ENCODE measurements around the gene THSD7B. TPM values are rescaled to one million over a fixed set of nuclear protein-coding genes. Genes with fewer than 3 reads are reported as not detected.

Gene THSD7B
- total and polyA plus RNA-seq, 10 donors, result 0.02 to 0.17 (median 0.09) TPM; not detected in 7

DNA sequence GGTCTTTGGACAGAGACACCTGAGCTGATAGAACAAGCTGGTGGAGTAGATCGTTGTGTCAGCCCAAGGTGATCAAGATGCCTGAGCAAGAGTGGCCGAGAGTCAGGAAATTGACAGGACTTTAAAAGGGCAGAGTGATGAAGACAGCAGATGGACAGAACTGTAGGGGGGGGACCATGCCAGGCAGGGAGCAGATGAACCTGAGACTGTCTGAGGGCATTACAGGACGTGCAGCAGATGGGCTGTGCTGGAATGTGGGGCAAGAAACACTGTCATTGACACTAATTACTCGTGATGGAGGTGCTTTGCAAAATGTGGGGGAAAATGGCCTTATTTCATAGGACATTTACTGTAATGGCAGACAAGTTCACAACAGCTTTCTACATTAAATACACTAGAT is 225.0 kb downstream of the THSD7B start:
- H3K27ac ChIP-seq, result no peak overlapping the region
- H3K36me3 ChIP-seq, result no peaks in the 10 kb centered on the region
- no peaks in the 10 kb centered on the region for H3K4me1 ChIP-seq
- H3K27me3 ChIP-seq (replicated peaks in 1 of 7), result no peaks in the 10 kb centered on the region
- intact Hi-C loops (cut with DNase I; ENCODE audit: low total_unique reads), result no loop called here
- no peak for TF ChIP-seq POLR2A (IDR thresholded peaks at IDR 0.05)
- H3K4me3 ChIP-seq, result no peak overlapping the region
- WGBS, 5 donors, result 54 to 60% (median 59%) methylated on average over 4 of the region's 4 CpGs
- no peak for DNase-seq
- H3K9me3 ChIP-seq, result no peaks in the 10 kb centered on the region

DNA sequence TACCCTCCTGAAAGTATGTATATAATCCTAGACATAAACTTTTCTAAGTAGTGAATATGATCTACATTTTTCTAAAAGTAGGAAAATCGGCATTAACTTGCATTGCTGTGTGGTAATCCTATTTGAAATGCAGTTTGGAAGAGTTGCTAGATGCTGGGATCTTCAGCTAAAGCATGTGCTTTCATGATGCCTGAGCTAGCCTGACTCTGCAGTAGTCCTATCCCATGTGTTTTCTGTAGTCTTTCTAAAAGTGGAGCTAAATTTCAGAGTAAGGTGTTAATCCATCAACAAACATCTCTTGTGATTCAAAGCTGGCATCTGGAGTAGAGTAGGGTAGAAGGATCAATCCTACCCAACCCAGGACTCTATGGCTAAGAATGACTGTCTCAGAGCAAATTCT is 229.4 kb downstream of the THSD7B start:
- WGBS, 5 donors, result 65 to 89% (median 82%) methylated on average over 1 of the region's 1 CpG
- Histone ChIP-seq H3K36me3 (no peaks in the 10 kb centered on the region), H3K4me1 (no peaks in the 10 kb centered on the region), H3K27me3 (replicated peaks in 1 of 7) (no peaks in the 10 kb centered on the region), H3K27ac (no peak overlapping the region), H3K4me3 (no peak overlapping the region), H3K9me3 (no peaks in the 10 kb centered on the region)
- intact Hi-C loops (cut with DNase I; ENCODE audit: low total_unique reads), result no loop called here
- TF ChIP-seq, protein P1, sequence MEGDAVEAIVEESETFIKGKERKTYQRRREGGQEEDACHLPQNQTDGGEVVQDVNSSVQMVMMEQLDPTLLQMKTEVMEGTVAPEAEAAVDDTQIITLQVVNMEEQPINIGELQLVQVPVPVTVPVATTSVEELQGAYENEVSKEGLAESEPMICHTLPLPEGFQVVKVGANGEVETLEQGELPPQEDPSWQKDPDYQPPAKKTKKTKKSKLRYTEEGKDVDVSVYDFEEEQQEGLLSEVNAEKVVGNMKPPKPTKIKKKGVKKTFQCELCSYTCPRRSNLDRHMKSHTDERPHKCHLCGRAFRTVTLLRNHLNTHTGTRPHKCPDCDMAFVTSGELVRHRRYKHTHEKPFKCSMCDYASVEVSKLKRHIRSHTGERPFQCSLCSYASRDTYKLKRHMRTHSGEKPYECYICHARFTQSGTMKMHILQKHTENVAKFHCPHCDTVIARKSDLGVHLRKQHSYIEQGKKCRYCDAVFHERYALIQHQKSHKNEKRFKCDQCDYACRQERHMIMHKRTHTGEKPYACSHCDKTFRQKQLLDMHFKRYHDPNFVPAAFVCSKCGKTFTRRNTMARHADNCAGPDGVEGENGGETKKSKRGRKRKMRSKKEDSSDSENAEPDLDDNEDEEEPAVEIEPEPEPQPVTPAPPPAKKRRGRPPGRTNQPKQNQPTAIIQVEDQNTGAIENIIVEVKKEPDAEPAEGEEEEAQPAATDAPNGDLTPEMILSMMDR (IDR thresholded peaks at IDR 0.05 in 8 of 11, conservative IDR thresholded peaks at IDR 0.05 in 3 of 11), result no peak
- no peak for TF ChIP-seq POLR2A (IDR thresholded peaks at IDR 0.05)
- no peak for TF ChIP-seq POLR2AphosphoS5 (IDR thresholded peaks at IDR 0.05)
- no peak for DNase-seq

DNA sequence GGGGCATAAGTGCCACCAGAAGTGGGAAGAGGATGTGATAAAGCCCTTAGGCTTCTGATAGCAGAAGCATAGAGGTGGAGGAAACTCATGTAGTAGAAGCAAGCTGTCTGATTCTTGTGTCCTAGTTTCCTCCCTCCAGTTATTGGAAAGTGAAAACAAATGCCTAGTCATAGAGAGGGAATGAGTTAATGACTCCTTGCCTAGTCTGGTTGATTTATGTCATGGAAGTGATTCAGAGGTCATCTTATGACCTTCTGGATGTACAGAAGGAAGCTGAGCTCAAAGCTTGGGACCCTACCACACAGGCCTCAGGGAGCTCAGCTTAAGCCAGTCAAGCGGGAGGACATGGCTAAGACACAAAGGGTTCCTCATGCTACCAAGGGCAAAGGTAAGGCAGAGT is 232.2 kb downstream of the THSD7B start:
- H3K4me3 ChIP-seq, result no peak overlapping the region
- TF ChIP-seq POLR2A (IDR thresholded peaks at IDR 0.05), result no peak
- H3K27me3 ChIP-seq (replicated peaks in 1 of 7), result no peaks in the 10 kb centered on the region
- no peaks in the 10 kb centered on the region for H3K4me1 ChIP-seq
- no peaks in the 10 kb centered on the region for H3K9me3 ChIP-seq
- no peak for DNase-seq
- intact Hi-C loops (cut with DNase I; ENCODE audit: low total_unique reads), result no loop called here
- 89 to 100% (median 92%) methylated on average over 1 of the region's 1 CpG for WGBS, 5 donors
- no peaks in the 10 kb centered on the region for H3K36me3 ChIP-seq
- no peak overlapping the region for H3K27ac ChIP-seq

DNA sequence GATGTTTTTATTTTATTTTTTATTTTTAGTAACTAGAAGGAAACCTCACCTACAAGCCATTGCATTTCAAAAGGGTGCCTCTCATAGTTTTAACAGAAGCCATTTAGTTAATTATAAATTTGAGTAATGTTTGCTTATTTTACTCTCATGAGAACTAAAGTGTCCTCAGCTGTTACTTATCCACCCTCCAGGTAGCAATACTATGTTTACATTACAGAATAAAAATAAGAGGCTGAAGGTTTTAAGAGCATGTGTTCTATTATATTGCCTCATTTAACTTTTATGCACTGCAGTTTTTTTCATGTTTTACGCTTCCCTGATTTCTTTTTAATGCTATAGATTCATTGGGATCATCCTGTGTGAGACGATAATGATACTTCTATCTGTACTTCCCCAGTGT is 235.5 kb downstream of the THSD7B start:
- H3K27ac ChIP-seq, result no peak overlapping the region
- H3K4me1 ChIP-seq, result no peaks in the 10 kb centered on the region
- H3K9me3 ChIP-seq, result no peaks in the 10 kb centered on the region
- intact Hi-C loops (cut with DNase I; ENCODE audit: low total_unique reads), result no loop called here
- no peak for TF ChIP-seq POLR2A (IDR thresholded peaks at IDR 0.05)
- TF ChIP-seq POLR2AphosphoS5 (IDR thresholded peaks at IDR 0.05), result no peak
- TF ChIP-seq, protein P1 (IDR thresholded peaks at IDR 0.05 in 8 of 11, conservative IDR thresholded peaks at IDR 0.05 in 3 of 11), result no peak
- no peak overlapping the region for H3K4me3 ChIP-seq
- no peaks in the 10 kb centered on the region for H3K27me3 ChIP-seq (replicated peaks in 1 of 7)
- no peak for DNase-seq
- 78 to 94% (median 85%) methylated on average over 2 of the region's 2 CpGs for WGBS, 5 donors
- no peaks in the 10 kb centered on the region for H3K36me3 ChIP-seq

DNA sequence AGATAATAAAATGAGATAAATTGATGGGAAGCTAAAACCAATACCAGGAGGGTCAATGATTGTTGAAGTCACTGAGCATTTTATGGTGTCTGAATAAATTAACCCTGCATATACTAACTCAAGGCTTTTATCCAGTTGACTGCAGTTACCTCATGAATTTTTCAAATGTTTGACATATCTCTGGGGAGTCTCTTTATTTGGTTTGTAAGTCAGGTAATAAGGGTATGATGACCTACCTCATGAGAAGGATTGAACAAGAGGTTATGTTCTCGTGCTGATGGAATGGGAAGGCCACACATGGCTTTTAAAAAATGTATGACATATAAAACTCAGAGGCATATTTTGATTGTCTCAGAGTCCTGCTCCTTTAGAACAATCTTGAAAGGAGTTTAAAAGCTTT is 237.6 kb downstream of the THSD7B start:
- Histone ChIP-seq H3K9me3 (no peaks in the 10 kb centered on the region), H3K4me1 (no peaks in the 10 kb centered on the region), H3K27me3 (replicated peaks in 1 of 7) (no peaks in the 10 kb centered on the region), H3K36me3 (no peaks in the 10 kb centered on the region), H3K27ac (no peak overlapping the region), H3K4me3 (no peak overlapping the region)
- DNase-seq, result no peak
- WGBS, 5 donors, result 69 to 89% (median 75%) methylated on average over 1 of the region's 1 CpG
- TF ChIP-seq POLR2A (IDR thresholded peaks at IDR 0.05) (no peak), POLR2AphosphoS5 (IDR thresholded peaks at IDR 0.05) (no peak)
- TF ChIP-seq, protein P1 (IDR thresholded peaks at IDR 0.05 in 8 of 11, conservative IDR thresholded peaks at IDR 0.05 in 3 of 11), result no peak
- intact Hi-C loops (cut with DNase I; ENCODE audit: low total_unique reads), result no loop called here

Data from spleen (tissue), 11 donors.